K562 (cell line): Measurements from ENCODE around the gene POR. TPM values are rescaled to one million over a fixed set of nuclear protein-coding genes. Genes with fewer than 3 reads are reported as not detected.

Source experiments
- ATAC-seq: fragments of 200-7000 bp; cut with Tn5 transposase; 3 replicates; pipeline ENCODE4 v1.9.1; 2020; ENCODE audit warnings: moderate library complexity
- BruUV-seq: library from RNA; stranded (reverse); fragments of 400-500 nt; replicated peaks from 2 replicates; lab custom pipeline; 2021; lab: Mats Ljungman, UMichigan
- CTCF ChIA-PET: fragments of 300-600 bp; formaldehyde crosslinking; extraction: SDS; loops from one replicate; lab custom pipeline; 2021; ENCODE audit warnings: low intra/inter-chr PET ratio; lab: Yijun Ruan, JAX
- POLR2A ChIA-PET: fragments of 300-600, 350-650 bp; sonication (Branson Sonifier 250); formaldehyde crosslinking; extraction: SDS; loops from one replicate; lab custom pipeline; 2021; ENCODE audit warnings: antibody characterized with exemption, inconsistent platforms; lab: Yijun Ruan, JAX
- DNase-seq, 4 experiments: peaks; one replicate each; pipeline versions ENCODE4 v3.0.0 to v3.0.0-alpha.2; 2011 to 2018; ENCODE audit warnings: low spot score in 3 of 4, mixed read lengths in 3 of 4; ENCODE audit errors: extremely low read depth in 1 of 4
- FAIRE-seq: peaks from 2 replicates; lab custom pipeline; 2011; peaks lifted over from hg19 to GRCh38; lab: Jason Lieb, UNC
- H2AFZ ChIP-seq: 2 replicates; pipeline ENCODE4 v1.6.0; 2011; ENCODE audit warnings: low read depth, low read length, control low read depth, inconsistent platforms
- H3K27ac ChIP-seq: fragments of 200-600 bp; 3 replicates; pipeline ENCODE4 v1.8.0; 2011; ENCODE audit warnings: low read depth, mild to moderate bottlenecking, control low read depth, inconsistent platforms, low read length, moderate library complexity, mixed read lengths; ENCODE audit errors: extremely low read depth
- H3K27me3 ChIP-seq, 2 experiments: fragments of 300-600 bp in 1 of 2; 2 replicates in 1 of 2; 3 replicates in 1 of 2; pipeline versions ENCODE4 v1.6.0 to v1.8.0; 2011; ENCODE audit warnings: inconsistent platforms in 2 of 2, low read length in 2 of 2, mild to moderate bottlenecking in 1 of 2, mixed read lengths in 1 of 2, moderate library complexity in 1 of 2; ENCODE audit not compliant: control insufficient read depth in 2 of 2, insufficient read depth in 2 of 2
- H3K36me3 ChIP-seq: fragments of 300-600 bp; 3 replicates; pipeline ENCODE4 v1.8.0; 2011; ENCODE audit warnings: mild to moderate bottlenecking, low read length, inconsistent platforms; ENCODE audit not compliant: control insufficient read depth, insufficient read depth
- H3K4me1 ChIP-seq, 2 experiments: fragments of 200-600 bp in 1 of 2; replicated peaks in 1 of 2; 2 replicates in 1 of 2; 3 replicates in 1 of 2; pipeline versions ENCODE4 v1.5.1 to v1.8.0; 2011; ENCODE audit warnings: inconsistent platforms in 2 of 2, low read length in 2 of 2, mild to moderate bottlenecking in 1 of 2, mixed read lengths in 1 of 2, moderate library complexity in 1 of 2; ENCODE audit not compliant: control insufficient read depth in 2 of 2, insufficient read depth in 2 of 2
- H3K4me2 ChIP-seq: 2 replicates; pipeline ENCODE4 v1.6.1; 2011; ENCODE audit warnings: low read length, control low read depth, inconsistent platforms, mixed read lengths; ENCODE audit not compliant: insufficient read depth
- H3K4me3 ChIP-seq: fragments of 200-600 bp; sonication (generic), shearing (Covaris generic); 2 replicates; pipeline ENCODE4 v1.5.1; 2016; ENCODE audit warnings: control low read depth, inconsistent platforms
- H3K79me2 ChIP-seq: fragments of 200-600 bp; 3 replicates; pipeline ENCODE4 v1.8.0; 2011; ENCODE audit warnings: low read length, inconsistent platforms; ENCODE audit not compliant: control insufficient read depth, insufficient read depth
- H3K9ac ChIP-seq, 2 experiments: 2 replicates each; pipeline versions ENCODE4 v1.6.0 to v1.6.1; 2011; ENCODE audit warnings: low read depth in 2 of 2, low read length in 2 of 2, control low read depth in 1 of 2, inconsistent platforms in 1 of 2, mild to moderate bottlenecking in 1 of 2, mixed read lengths in 1 of 2; ENCODE audit not compliant: insufficient read depth in 1 of 2
- H3K9me1 ChIP-seq: one replicate; pipeline ENCODE4 v1.6.0; 2011; ENCODE audit warnings: inconsistent platforms, mild to moderate bottlenecking, low read length, moderate library complexity; ENCODE audit not compliant: control insufficient read depth, insufficient read depth
- H3K9me3 ChIP-seq: replicated peaks from 2 replicates; pipeline ENCODE4 v1.5.1; 2011; ENCODE audit warnings: low read depth, low read length, inconsistent platforms; ENCODE audit not compliant: control insufficient read depth, insufficient read depth
- H4K20me1 ChIP-seq: replicated peaks from 2 replicates; pipeline ENCODE4 v1.6.1; 2011; ENCODE audit warnings: low read length, inconsistent platforms, mixed read lengths; ENCODE audit not compliant: control insufficient read depth, insufficient read depth
- ATF1 ChIP-seq, 2 experiments: fragments of 450-650 bp in 1 of 2; IDR thresholded peaks; 2 replicates each; pipeline ENCODE4 v1.6.1; 2016; ENCODE audit warnings: missing compliant biosample characterization in 1 of 2, missing genetic modification characterization in 1 of 2
- COPS2 ChIP-seq: fragments of 450-650 bp; conservative IDR thresholded peaks from 2 replicates; pipeline ENCODE4 v1.6.1; 2016; ENCODE audit warnings: mild to moderate bottlenecking, moderate library complexity
- EGR1 ChIP-seq: fragments of 450-650 bp; conservative IDR thresholded peaks from 2 replicates; pipeline ENCODE4 v1.6.1; 2017; ENCODE audit warnings: mild to moderate bottlenecking
- HNRNPLL ChIP-seq: fragments of 200-400 bp; formaldehyde crosslinking; IDR thresholded peaks from 2 replicates; pipeline ENCODE4 v1.6.1; 2017; ENCODE audit warnings: low read length, low read depth, mild to moderate bottlenecking; ENCODE audit not compliant: poor library complexity, severe bottlenecking
- KLF10 ChIP-seq: fragments of 250-450 bp; sonication (Bioruptor Pico); IDR thresholded peaks from 2 replicates; pipeline ENCODE4 v1.6.1; 2021; ENCODE audit warnings: matching md5 sums
- MECOM ChIP-seq: fragments of 250-450 bp; sonication (Bioruptor Pico); IDR thresholded peaks from 2 replicates; pipeline ENCODE4 v1.8.0; 2022; ENCODE audit warnings: inconsistent platforms
- MED1 ChIP-seq: sonication (generic); formaldehyde crosslinking; IDR thresholded peaks from 2 replicates; pipeline ENCODE4 v1.8.1; 2023; ENCODE audit warnings: missing genetic modification reagents, borderline replicate concordance
- MEF2A ChIP-seq: IDR thresholded peaks from 2 replicates; pipeline ENCODE4 v1.6.1; 2011; ENCODE audit warnings: low read depth, mild to moderate bottlenecking, low read length, moderate library complexity; ENCODE audit not compliant: control insufficient read depth
- NFIX ChIP-seq: fragments of 250-450 bp; sonication (Bioruptor Pico); IDR thresholded peaks from 2 replicates; pipeline ENCODE4 v1.4.0; 2020; ENCODE audit warnings: low read depth, mild to moderate bottlenecking, moderate library complexity
- SAFB2 ChIP-seq: fragments of 200-400 bp; formaldehyde crosslinking; IDR thresholded peaks from 2 replicates; pipeline ENCODE4 v1.6.1; 2018; ENCODE audit warnings: borderline replicate concordance, low read length, low read depth, moderate library complexity; ENCODE audit not compliant: severe bottlenecking
- ZC3H8 ChIP-seq: fragments of 450-650 bp; IDR thresholded peaks from 2 replicates; pipeline ENCODE4 v1.6.1; 2017
- ZNF121 ChIP-seq: sonication (generic); formaldehyde crosslinking; conservative IDR thresholded peaks from 2 replicates; pipeline ENCODE4 v1.8.0; 2022; ENCODE audit warnings: missing genetic modification reagents
- ZSCAN32 ChIP-seq: fragments of 450-650 bp; formaldehyde crosslinking; IDR thresholded peaks from 2 replicates; pipeline ENCODE4 v1.4.0; 2020; ENCODE audit warnings: mild to moderate bottlenecking, moderate library complexity
- WGBS: fragments of 100-300 bp; shearing (Covaris generic); methylation state at CpG from one replicate; pipeline ENCODE4 v1.1.6; 2016; ENCODE audit warnings: low coverage, mixed read lengths; ENCODE audit not compliant: insufficient coverage; ENCODE audit errors: missing lambda C conversion rate; 5-methylcytosine and 5-hydroxymethylcytosine counted together
- in situ Hi-C: fragments of 300-500 bp; cut with MboI; formaldehyde crosslinking; loops from 4 replicates; pipeline ENCODE4 v1.15.0; 2018; ENCODE audit warnings: inconsistent platforms, mixed read lengths
- intact Hi-C: fragments of 100-400 bp; cut with micrococcal nuclease; formaldehyde crosslinking; loops from 2 replicates; pipeline ENCODE4 v1.14.2; 2022
- polyA plus RNA-seq, 8 experiments: library from polyadenylated mRNA; depleted of rRNA in 4 of 8; stranded (reverse) in 5 of 8; unstranded in 3 of 8; fragments of >200 nt; fragmentation: Nextera tagmentation in 2 of 8; fragmentation: Illumina TruSeq in 1 of 8; extraction: Ambion mirVana in 2 of 8; extraction: Trizol in 1 of 8; gene quantifications; 2 replicates each; pipeline versions ENCODE4 v1.2.1 to v1.2.3, GENCODE V29; 2011 to 2014; ENCODE audit warnings: inconsistent platforms in 1 of 8, missing spikeins in 1 of 8
- total RNA-seq, 7 experiments: library from RNA; depleted of rRNA in 6 of 7; stranded (reverse); fragments of >200 nt in 6 of 7; fragmentation: Illumina TruSeq in 2 of 7; extraction: Trizol in 2 of 7; gene quantifications; 2 replicates each; pipeline versions ENCODE4 v1.2.1 to v1.2.3, GENCODE V29; 2011 to 2021; ENCODE audit warnings: low replicate concordance in 1 of 7
- TF ChIP-seq, protein P1 (sequence below): sonication (generic); formaldehyde crosslinking; IDR thresholded peaks from 2 replicates; pipeline ENCODE4 v1.8.1; 2023; ENCODE audit warnings: mild to moderate bottlenecking, missing genetic modification reagents
- TF ChIP-seq, protein P2 (sequence below): IDR thresholded peaks from 3 replicates; pipeline ENCODE4 v1.6.1; 2011; ENCODE audit warnings: borderline replicate concordance, mild to moderate bottlenecking; ENCODE audit not compliant: insufficient read length, insufficient read depth
- TF ChIP-seq, protein P3 (sequence below), 2 experiments: fragments of 250-450 bp in 1 of 2; fragments of 450-650 bp in 1 of 2; sonication (Bioruptor Pico) in 1 of 2; IDR thresholded peaks; 2 replicates each; pipeline versions ENCODE4 v1.6.1 to v1.8.0; 2016 to 2021; ENCODE audit warnings: mild to moderate bottlenecking in 2 of 2, moderate library complexity in 2 of 2, missing compliant biosample characterization in 1 of 2, missing genetic modification characterization in 1 of 2

The POR gene
- total and polyA plus RNA-seq, 9 of the 15 experiments (the other 6 are each of a cell fraction or from before 2014, with no cell fraction given), result 4.7 to 142 (median 40.8) TPM

DNA sequence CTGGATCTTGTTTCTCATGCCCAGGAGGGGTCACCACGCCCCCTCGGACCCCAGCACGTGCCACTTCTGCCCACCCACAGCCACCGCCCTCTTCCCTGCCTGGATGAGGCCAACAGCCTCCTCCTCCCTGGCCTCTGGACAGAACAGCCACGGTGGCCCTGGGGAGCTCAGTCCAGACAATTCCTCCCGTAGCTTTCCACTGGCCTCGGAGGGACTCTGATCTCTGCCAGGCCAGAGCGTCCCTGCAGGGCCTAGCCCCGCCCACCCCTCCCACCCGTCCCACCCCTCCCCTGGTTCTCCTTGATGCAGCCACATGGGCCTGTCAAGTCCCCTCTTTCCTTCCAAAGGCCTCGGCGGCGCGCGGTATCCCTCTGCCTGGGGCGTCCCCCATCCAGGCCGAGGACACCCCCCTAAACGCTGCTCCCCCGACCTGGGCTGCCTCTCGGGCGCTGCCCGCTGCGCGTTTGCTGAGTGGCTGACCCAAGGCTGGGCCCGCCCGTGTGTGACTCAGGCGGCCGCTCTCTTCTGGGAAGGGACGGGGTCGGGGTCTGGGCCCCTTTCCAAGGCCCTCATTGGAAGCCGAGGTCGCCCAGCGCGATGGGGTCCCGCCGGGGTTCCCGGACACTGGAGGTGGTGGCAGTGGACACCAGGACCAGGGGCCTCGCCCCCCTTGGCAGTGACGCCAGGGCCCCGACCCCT, 78.9 kb downstream of the POR start:
- CTCF ChIA-PET, result no interaction called here
- POLR2A ChIA-PET, result interaction anchor here (0.9 to 1.2 kb wide), 4 partner anchors 16 to 128 kb away, joined by 3 to 5 read pairs (median 4); partner anchors contain the start of genes MDH2 and STYXL1
- DNase-seq (peak; percentile 68 to 81 (median 77)), ATAC-seq (peak; percentile 35), FAIRE-seq (no peak)
- 7% methylated on average over 35 of the region's 40 CpGs for WGBS
- H3K4me3 ChIP-seq, result peak overlapping the region; percentile 77
- intact Hi-C loops, result no loop called here
- peak overlapping the region; percentile 86 for H3K4me2 ChIP-seq
- peaks cover 9% of the 10 kb centered on the region; the same call in 1 of the 3 replicates for H3K36me3 ChIP-seq
- no peaks in the 10 kb centered on the region for H3K27me3 ChIP-seq
- peaks cover 2% of the 10 kb centered on the region; the same call in 1 of the 3 replicates for H3K79me2 ChIP-seq
- BruUV-seq, result TSS peak; percentile 51
- peaks cover 5% of the 10 kb centered on the region; the same call in 1 of the 2 replicates for H4K20me1 ChIP-seq
- no peaks in the 10 kb centered on the region for H3K9me1 ChIP-seq
- H2AFZ ChIP-seq, result peak overlapping the region; percentile 83
- no peaks in the 10 kb centered on the region for H3K9me3 ChIP-seq
- peaks cover 38 to 61% of the 10 kb centered on the region in 2 experiments for H3K4me1 ChIP-seq
- peak overlapping the region; percentile 54; the same call in 2 of the 3 replicates for H3K27ac ChIP-seq
- H3K9ac ChIP-seq, result peak overlapping the region; percentile 60 to 91; a peak in 3 of 4 replicates
- in situ Hi-C loops, result no loop called here
- TF ChIP-seq COPS2 (no peak), MED1 (CRISPR knock-in tag) (no peak), ZNF121 (CRISPR knock-in tag) (no peak), ZC3H8 (no peak), KLF10 (CRISPR knock-in tag) (no peak), ZSCAN32 (CRISPR knock-in tag) (no peak), NFIX (no peak), EGR1 (peak; percentile 36; the same call in 1 of the 2 replicates), MECOM (CRISPR knock-in tag) (no peak), ATF1 (CRISPR knock-in tag; IDR thresholded peaks at IDR 0.05) (no peak), ATF1 (tag; IDR thresholded peaks at IDR 0.05) (no peak), MEF2A (no peak), SAFB2 (no peak), HNRNPLL (no peak)
- TF ChIP-seq, protein P1, sequence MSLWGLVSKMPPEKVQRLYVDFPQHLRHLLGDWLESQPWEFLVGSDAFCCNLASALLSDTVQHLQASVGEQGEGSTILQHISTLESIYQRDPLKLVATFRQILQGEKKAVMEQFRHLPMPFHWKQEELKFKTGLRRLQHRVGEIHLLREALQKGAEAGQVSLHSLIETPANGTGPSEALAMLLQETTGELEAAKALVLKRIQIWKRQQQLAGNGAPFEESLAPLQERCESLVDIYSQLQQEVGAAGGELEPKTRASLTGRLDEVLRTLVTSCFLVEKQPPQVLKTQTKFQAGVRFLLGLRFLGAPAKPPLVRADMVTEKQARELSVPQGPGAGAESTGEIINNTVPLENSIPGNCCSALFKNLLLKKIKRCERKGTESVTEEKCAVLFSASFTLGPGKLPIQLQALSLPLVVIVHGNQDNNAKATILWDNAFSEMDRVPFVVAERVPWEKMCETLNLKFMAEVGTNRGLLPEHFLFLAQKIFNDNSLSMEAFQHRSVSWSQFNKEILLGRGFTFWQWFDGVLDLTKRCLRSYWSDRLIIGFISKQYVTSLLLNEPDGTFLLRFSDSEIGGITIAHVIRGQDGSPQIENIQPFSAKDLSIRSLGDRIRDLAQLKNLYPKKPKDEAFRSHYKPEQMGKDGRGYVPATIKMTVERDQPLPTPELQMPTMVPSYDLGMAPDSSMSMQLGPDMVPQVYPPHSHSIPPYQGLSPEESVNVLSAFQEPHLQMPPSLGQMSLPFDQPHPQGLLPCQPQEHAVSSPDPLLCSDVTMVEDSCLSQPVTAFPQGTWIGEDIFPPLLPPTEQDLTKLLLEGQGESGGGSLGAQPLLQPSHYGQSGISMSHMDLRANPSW, result no peak
- TF ChIP-seq, protein P2, sequence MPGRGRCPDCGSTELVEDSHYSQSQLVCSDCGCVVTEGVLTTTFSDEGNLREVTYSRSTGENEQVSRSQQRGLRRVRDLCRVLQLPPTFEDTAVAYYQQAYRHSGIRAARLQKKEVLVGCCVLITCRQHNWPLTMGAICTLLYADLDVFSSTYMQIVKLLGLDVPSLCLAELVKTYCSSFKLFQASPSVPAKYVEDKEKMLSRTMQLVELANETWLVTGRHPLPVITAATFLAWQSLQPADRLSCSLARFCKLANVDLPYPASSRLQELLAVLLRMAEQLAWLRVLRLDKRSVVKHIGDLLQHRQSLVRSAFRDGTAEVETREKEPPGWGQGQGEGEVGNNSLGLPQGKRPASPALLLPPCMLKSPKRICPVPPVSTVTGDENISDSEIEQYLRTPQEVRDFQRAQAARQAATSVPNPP, result no peak
- TF ChIP-seq, protein P3, sequence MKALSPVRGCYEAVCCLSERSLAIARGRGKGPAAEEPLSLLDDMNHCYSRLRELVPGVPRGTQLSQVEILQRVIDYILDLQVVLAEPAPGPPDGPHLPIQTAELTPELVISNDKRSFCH (CRISPR knock-in tag; IDR thresholded peaks at IDR 0.05), result no peak
- TF ChIP-seq, protein P3 (tag; IDR thresholded peaks at IDR 0.05), result no peak
